SKM-1 treated with dmso at 0.1 percent for 144 hours (cell line): Measurements from ENCODE around the gene HIVEP3.

Experiments used
- DNase-seq: peaks from one replicate; lab custom pipeline; 2025; ENCODE audit not compliant: unreplicated experiment; lab: John Stamatoyannopoulos, UW

Gene HIVEP3

DNA sequence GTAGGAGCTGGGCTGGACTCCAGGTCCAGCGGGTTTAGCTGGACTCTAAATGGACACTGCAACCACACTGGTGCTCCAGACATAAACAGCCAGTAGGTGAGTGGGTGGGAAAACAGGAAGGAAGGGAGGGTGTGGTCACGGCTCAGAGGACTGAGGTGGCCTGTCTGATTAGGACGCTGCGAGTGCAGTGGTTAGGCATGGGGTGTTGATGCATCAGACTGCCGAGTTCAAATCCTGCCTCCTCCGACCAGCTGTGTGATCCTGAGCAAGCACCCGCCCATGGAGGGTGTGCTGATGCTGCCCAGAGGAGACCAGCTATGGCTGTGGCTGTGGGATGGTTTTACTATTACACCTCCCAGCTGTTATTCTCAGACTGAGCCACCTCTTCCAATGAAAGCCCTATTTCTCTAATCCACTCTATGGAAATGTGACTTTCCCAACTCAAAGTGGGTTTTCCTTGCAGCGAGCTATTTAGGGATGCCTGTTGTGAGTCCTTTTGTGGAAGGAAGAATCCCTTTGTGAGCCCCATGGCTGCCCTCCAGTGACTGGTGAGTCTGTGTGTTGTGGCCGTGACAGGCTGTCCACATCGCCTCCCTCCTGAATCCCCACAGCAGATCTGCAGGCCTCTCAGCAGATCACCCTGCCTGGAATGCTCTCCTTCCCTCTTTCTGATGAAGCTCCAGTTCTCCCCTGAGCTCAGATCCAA is 377.7 kb downstream of the HIVEP3 start:
- DNase-seq: no peak

GRCh38 chr1:41539999-41540398 is 378.7 kb downstream of the HIVEP3 start:
- DNase-seq: no peak

DNA sequence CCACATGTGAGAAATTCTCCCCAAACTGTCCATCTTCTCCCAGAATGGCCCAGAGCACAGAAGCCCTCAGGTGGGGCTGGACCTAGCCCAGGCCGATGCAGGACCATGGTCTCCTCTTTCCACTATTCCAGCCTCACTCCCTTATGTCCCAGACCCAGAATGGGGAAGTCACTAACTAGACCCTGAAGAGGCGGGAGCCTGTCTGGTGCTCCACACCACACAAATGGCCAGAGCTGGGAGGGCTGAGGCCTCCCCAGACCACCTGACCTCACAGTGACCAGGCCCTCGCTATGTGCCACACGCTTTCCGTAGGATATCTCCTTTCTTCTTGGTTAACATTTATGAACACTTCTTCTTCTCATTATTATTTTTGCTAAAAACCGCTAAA is 379.3 kb downstream of the HIVEP3 start:
- no peak for DNase-seq

DNA sequence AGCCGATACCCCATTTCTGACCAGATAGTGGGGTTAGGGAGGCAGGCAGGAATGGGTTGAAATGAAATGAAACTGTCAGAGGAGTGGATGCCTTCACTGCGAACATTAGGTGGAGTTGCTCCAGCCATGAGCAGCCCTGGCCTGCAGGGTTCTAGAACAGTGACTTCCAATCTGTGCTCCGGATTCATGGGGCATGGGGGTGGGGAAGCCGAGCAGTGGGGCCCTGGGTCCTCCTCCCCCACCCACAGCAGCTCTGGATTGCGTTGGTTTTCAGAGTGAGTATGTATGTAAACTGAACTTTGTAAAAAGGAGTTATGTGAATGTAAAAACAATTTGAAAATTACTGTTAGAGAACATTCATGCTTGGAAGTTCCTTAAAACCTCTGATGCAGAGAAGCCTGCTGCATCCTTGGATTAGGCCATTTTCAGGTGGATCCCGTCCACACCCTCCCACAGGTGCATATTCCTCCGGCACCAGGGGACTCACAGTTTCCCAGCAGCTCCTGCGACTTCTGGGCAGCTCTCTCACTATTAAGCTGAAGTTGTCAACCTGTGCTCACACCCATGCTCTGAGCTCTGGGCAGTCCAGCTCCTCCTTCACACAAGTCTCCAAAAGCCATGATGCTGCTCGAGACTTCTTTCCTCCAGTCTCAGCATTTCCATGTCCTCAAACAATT is 379.8 kb downstream of the HIVEP3 start:
- DNase-seq: no peak

- no peak for DNase-seq
Observed at GRCh38 chr1:41537788-41538351, 380.9 kb downstream of the HIVEP3 start.

GRCh38 chr1:41537251-41537650 is 381.5 kb downstream of the HIVEP3 start:
- no peak for DNase-seq

DNA sequence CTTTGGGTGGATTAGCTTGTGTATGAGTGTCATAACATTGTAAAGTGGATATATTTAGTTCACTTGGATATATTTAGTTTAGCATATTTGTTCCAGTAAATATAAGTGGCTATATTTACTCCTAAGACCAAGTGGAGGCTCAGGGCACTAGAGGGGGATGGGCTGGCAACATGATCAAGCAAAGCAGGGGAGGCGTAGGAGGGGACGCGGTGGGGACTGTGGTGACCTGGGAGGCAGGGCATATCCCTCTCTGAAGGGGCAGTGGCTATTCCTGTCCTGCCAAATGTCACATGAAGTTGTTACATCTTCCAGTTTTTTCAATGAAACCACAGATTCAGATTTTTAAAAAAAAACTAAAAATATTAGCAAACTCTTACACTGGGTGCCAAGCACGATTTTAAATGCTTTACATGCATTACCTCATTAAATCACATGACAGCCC is 382.3 kb downstream of the HIVEP3 start:
- DNase-seq: no peak

GRCh38 chr1:41535716-41536115 is 383.0 kb downstream of the HIVEP3 start:
- DNase-seq: no peak

DNA sequence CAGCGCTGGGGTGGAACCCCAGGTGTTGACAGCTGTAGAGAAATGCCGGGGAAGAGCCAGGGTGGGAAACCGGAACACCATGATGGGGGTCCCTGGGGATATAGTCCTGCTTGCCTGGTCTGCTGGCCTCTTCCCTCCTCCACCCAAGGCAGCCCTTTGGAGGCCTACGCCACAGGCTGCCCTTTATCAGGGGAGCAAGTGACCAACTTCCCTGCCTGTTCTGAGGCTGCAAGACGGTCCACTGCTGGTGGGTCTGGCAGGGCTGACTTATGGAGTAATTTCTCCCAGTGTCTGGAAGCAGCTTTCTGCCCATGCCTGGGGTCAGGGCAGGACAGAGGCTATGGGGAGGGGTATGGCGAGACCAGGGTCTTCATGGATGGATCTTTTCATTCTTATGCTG is 383.4 kb downstream of the HIVEP3 start:
- no peak for DNase-seq

GRCh38 chr1:41534181-41535076 is 384.3 kb downstream of the HIVEP3 start:
- DNase-seq: no peak

GRCh38 chr1:41533731-41534080 is 385.0 kb downstream of the HIVEP3 start:
- no peak for DNase-seq

DNA sequence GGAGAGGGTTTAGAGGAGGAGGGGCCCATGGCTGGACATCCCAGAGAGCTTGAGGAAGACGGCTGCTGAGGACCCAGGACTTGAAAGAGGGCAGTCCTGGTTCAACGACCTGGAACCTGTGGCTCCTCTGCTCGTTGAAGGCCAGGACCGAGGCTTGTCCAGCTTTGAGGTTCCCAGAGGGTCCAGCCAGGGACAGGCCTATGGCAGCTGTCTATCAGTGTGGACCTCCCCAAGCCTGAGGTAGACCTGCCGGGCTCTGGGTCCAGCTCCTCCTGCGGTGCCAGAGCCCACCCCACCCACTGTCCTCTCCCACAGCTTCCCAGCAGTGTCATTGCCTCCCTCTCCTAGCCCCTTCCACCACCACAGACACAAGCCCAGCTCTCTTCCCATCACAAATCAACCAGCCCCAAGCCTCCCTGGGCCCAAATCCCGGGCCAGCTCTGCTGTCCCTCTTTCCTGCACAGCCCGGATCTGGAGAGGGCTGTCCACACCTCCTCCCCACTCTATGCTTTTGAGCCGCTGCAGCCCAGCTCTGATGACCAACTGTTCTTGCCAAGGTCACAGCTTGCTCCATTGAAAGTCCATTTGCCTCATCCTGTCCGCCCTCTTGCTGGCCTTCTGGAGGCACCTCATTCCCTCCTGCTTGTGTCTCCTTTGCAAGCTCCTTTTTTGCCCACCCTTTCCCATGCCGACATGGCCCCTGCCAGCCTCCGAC is 385.5 kb downstream of the HIVEP3 start:
- DNase-seq: no peak

- DNase-seq: no peak
Observed at GRCh38 chr1:41532206-41532975, 386.3 kb downstream of the HIVEP3 start.

- DNase-seq: no peak
Observed at GRCh38 chr1:41530411-41530810, 388.3 kb downstream of the HIVEP3 start.

GRCh38 chr1:41529621-41530395 is 388.9 kb downstream of the HIVEP3 start:
- no peak for DNase-seq

- DNase-seq: no peak
Observed at GRCh38 chr1:41528726-41529605, 389.8 kb downstream of the HIVEP3 start.

DNA sequence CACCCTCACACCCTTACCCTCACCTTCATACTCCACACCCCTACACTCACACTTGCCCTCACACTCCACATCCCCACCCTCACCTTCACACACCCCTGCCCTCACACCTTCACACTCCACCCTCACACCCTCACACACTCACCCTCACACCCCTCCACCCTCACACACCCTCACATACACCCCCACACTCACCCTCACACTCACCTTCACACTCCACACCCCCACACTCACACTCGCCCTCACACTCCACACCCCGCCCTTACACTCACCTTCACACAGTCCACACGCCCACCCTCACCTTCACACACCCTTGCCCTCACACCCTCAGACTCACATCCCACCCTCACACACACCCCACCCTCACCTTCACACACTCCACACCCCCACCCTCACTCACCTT is 390.6 kb downstream of the HIVEP3 start:
- no peak for DNase-seq

- no peak for DNase-seq
Observed at GRCh38 chr1:41526956-41527561, 391.7 kb downstream of the HIVEP3 start.
